Stomach (tissue), 9 donors: Measurements from ENCODE around the gene IQGAP2. TPM values are rescaled to one million over a fixed set of nuclear protein-coding genes. Genes with fewer than 3 reads are reported as not detected.

Experiments
- DNase-seq, 2 donors: peaks; one replicate each; pipeline versions ENCODE4 v3.0.0 to v3.0.0-alpha.2; 2013 to 2019
- H3K27ac ChIP-seq, 5 donors: fragments of 200-600 bp in 4 of 5; sonication (generic) in 4 of 5; one replicate each; pipeline ENCODE4 v1.5.1; 2013 to 2019; ENCODE audit warnings: mild to moderate bottlenecking in 1 of 5, moderate library complexity in 1 of 5
- H3K27me3 ChIP-seq, 3 donors: fragments of 200-600 bp; sonication (generic); one replicate each; pipeline ENCODE4 v1.5.1; 2017 to 2019; ENCODE audit warnings: mixed run types in 1 of 3
- H3K36me3 ChIP-seq, 4 donors: fragments of 200-600 bp; sonication (generic); 1 replicate in 3 of 4; 2 replicates in 1 of 4; pipeline ENCODE4 v1.5.1; 2016 to 2019
- H3K4me1 ChIP-seq, 4 donors: fragments of 200-600 bp; sonication (generic); one replicate each; pipeline ENCODE4 v1.5.1; 2016 to 2019
- H3K4me3 ChIP-seq, 4 donors: fragments of 200-600 bp; sonication (generic) in 3 of 4; one replicate each; pipeline ENCODE4 v1.5.1; 2016 to 2019; ENCODE audit warnings: mild to moderate bottlenecking in 1 of 4
- H3K9me3 ChIP-seq, 4 donors: fragments of 200-600 bp; sonication (generic); one replicate each; pipeline ENCODE4 v1.5.1; 2016 to 2019
- CTCF ChIP-seq, 7 experiments: fragments of 450-650 bp in 4 of 7; fragments of 200-600 bp in 3 of 7; sonication (generic) in 3 of 7; IDR thresholded peaks; one replicate each; pipeline ENCODE4 v1.5.1; 2016 to 2019; ENCODE audit warnings: antibody characterized with exemption in 7 of 7, control low read depth in 2 of 7, mild to moderate bottlenecking in 1 of 7
- EP300 ChIP-seq: sonication (generic); formaldehyde crosslinking; IDR thresholded peaks from one replicate; pipeline ENCODE4 v1.6.1; 2017; ENCODE audit warnings: antibody characterized with exemption
- POLR2A ChIP-seq, 4 donors: fragments of 450-650 bp; IDR thresholded peaks; one replicate each; pipeline ENCODE4 v1.6.1; 2016; ENCODE audit warnings: antibody characterized with exemption in 4 of 4, control low read depth in 2 of 4, mild to moderate bottlenecking in 1 of 4, moderate library complexity in 1 of 4
- POLR2AphosphoS5 ChIP-seq, 3 donors: sonication (generic); formaldehyde crosslinking; IDR thresholded peaks; one replicate each; pipeline ENCODE4 v1.6.1; 2016; ENCODE audit warnings: antibody characterized with exemption in 3 of 3
- WGBS, 5 donors: extraction: QIAGEN DNeasy Blood & Tissue Kit in 3 of 5; methylation state at CpG; one replicate each; pipeline versions ENCODE4 v1.1.5 to v1.1.7; 2013 to 2018; 5-methylcytosine and 5-hydroxymethylcytosine counted together
- intact Hi-C: fragments of 100-400 bp; cut with DNase I; formaldehyde crosslinking; loops from one replicate; pipeline ENCODE4 v1.15.1; 2023; ENCODE audit warnings: low total_unique reads
- polyA plus RNA-seq, 3 donors: library from polyadenylated mRNA; stranded (reverse); fragments of 200-250 nt; gene quantifications; one replicate each; pipeline ENCODE4 v1.2.3, GENCODE V29; 2013
- total RNA-seq, 5 donors: library from RNA; depleted of rRNA; stranded (reverse); fragments of >200 nt; gene quantifications; one replicate each; pipeline versions ENCODE4 v1.1.0 to v1.2.3, GENCODE V29; 2014 to 2016
- donor health status: healthy with polysubstance abuse.
- donor health status: Bipolar disorder and iron deficiency.
- donor health status: healthy.

IQGAP2 gene
- total and polyA plus RNA-seq, 8 donors = 11.5 to 122 (median 42.1) TPM

GRCh38 chr5:76490960-76491359 is 87.9 kb downstream of the IQGAP2 start:
- Histone ChIP-seq H3K36me3 (no peaks in the 10 kb centered on the region), H3K27me3 (no peaks in the 10 kb centered on the region), H3K9me3 (no peaks in the 10 kb centered on the region), H3K27ac (peak overlapping the region in 1 of 5 donors; percentile 56), H3K4me3 (no peak overlapping the region), H3K4me1 (peaks cover 12 to 54% (median 29%) of the 10 kb centered on the region in 4 donors)
- no peak for DNase-seq
- TF ChIP-seq CTCF (IDR thresholded peaks at IDR 0.05) (no peak), POLR2AphosphoS5 (IDR thresholded peaks at IDR 0.05) (no peak), EP300 (no peak), POLR2A (IDR thresholded peaks at IDR 0.05) (no peak)
- intact Hi-C loops = no loop called here

GRCh38 chr5:76492819-76493189 is 89.7 kb downstream of the IQGAP2 start:
- H3K4me1 ChIP-seq = peaks cover 18 to 67% (median 35%) of the 10 kb centered on the region in 4 donors
- no peak for DNase-seq
- no peak overlapping the region for H3K4me3 ChIP-seq
- intact Hi-C loops = no loop called here
- TF ChIP-seq CTCF (IDR thresholded peaks at IDR 0.05) = no peak
- no peaks in the 10 kb centered on the region for H3K36me3 ChIP-seq
- H3K27ac ChIP-seq = peak overlapping the region in 3 of 5 donors; percentile 20 to 56 (median 23)
- H3K9me3 ChIP-seq = no peaks in the 10 kb centered on the region
- 78 to 88% (median 84%) methylated on average over 6 of the region's 6 CpGs for WGBS, 5 donors
- H3K27me3 ChIP-seq = no peaks in the 10 kb centered on the region

GRCh38 chr5:76493190-76493837 is 90.2 kb downstream of the IQGAP2 start:
- no peaks in the 10 kb centered on the region for H3K9me3 ChIP-seq

GRCh38 chr5:76494201-76494600 is 91.1 kb downstream of the IQGAP2 start:
- Histone ChIP-seq H3K4me3 (no peak overlapping the region), H3K27ac (no peak overlapping the region), H3K36me3 (no peaks in the 10 kb centered on the region), H3K27me3 (no peaks in the 10 kb centered on the region), H3K9me3 (no peaks in the 10 kb centered on the region), H3K4me1 (peaks cover 18 to 80% (median 43%) of the 10 kb centered on the region in 4 donors)
- no peak for DNase-seq
- no peak for TF ChIP-seq POLR2A (IDR thresholded peaks at IDR 0.05)
- no peak for TF ChIP-seq POLR2AphosphoS5 (IDR thresholded peaks at IDR 0.05)
- TF ChIP-seq CTCF (IDR thresholded peaks at IDR 0.05) = no peak
- TF ChIP-seq EP300 = no peak
- intact Hi-C loops = no loop called here
- 81 to 85% (median 83%) methylated on average over 4 of the region's 4 CpGs for WGBS, 5 donors

More at GRCh38 chr5:76493190-76493837, 90.2 kb downstream of the IQGAP2 start:
- H3K27me3 ChIP-seq = no peaks in the 10 kb centered on the region
- H3K27ac ChIP-seq = peak overlapping the region in 1 of 5 donors; percentile 3
- H3K4me3 ChIP-seq = no peak overlapping the region
- no peaks in the 10 kb centered on the region for H3K36me3 ChIP-seq
- TF ChIP-seq CTCF (IDR thresholded peaks at IDR 0.05) (no peak), EP300 (no peak), POLR2A (IDR thresholded peaks at IDR 0.05) (no peak), POLR2AphosphoS5 (IDR thresholded peaks at IDR 0.05) (no peak)
- intact Hi-C loops = no loop called here
- peaks cover 18 to 72% (median 40%) of the 10 kb centered on the region in 4 donors for H3K4me1 ChIP-seq
- WGBS, 5 donors = 74 to 80% (median 77%) methylated on average over 8 of the region's 8 CpGs
- no peak for DNase-seq
